ENCODE results near the gene STOX1. TPM values are rescaled to one million over a fixed set of nuclear protein-coding genes. Genes with fewer than 3 reads are reported as not detected.

The STOX1 gene
- total and polyA plus RNA-seq, 2 of the 13 experiments (the other 11 are each of a cell fraction or from before 2014, with no cell fraction given) = 2.5 to 6.0 TPM

GRCh38 chr10:68871731-68872342 lies 44.5 kb downstream of the STOX1 start:
- Histone ChIP-seq H4K20me1 (ENCODE audit: insufficient read depth, low read length) (no peaks in the 10 kb centered on the region), H3K9me3 (ENCODE audit: low read length) (peaks cover 8% of the 10 kb centered on the region; the same call in 1 of the 2 replicates), H3K27me3 (ENCODE audit: control insufficient read depth in 1 of 2, insufficient read depth in 2 of 2, low read length in 2 of 2) (no peaks in the 10 kb centered on the region), H3K4me1 (ENCODE audit: insufficient read depth, low read length) (peaks cover 65% of the 10 kb centered on the region), H3K36me3 (replicated peaks in 1 of 2; ENCODE audit: control insufficient read depth in 1 of 2, insufficient read depth in 2 of 2, low read length in 2 of 2) (no peaks in the 10 kb centered on the region), H3K79me2 (ENCODE audit: insufficient read depth, low read length) (no peaks in the 10 kb centered on the region), H3K4me2 (ENCODE audit: low read depth, low read length) (peak overlapping the region; percentile 54; the same call in 1 of the 2 replicates), H3K27ac (ENCODE audit: extremely low read length, insufficient read depth, low read length) (peak overlapping the region; percentile 63), H3K9ac (ENCODE audit: insufficient read depth, low read depth, low read length) (no peak overlapping the region), H2AFZ (ENCODE audit: low read length) (no peak overlapping the region), H3K4me3 (replicated peaks in 1 of 3; ENCODE audit: insufficient read depth in 1 of 3, low read depth in 2 of 3, low read length in 3 of 3) (no peak overlapping the region; a peak in 1 of 6 replicates)
- BruUV-seq (replicated peaks) = no TSS peak
- intact Hi-C loops (cut with micrococcal nuclease; ENCODE audit: unreplicated experiment) = no loop called here
- no peak for ATAC-seq
- CTCF ChIA-PET (ENCODE audit: low intra/inter-chr PET ratio, low total read pairs) = no interaction called here
- in situ Hi-C loops (cut with HindIII; ENCODE audit: extremely low pct_ligation_motif_present, low pct_unique_long_range_greater_than_20kb) = no loop called here
- DNase-seq (ENCODE audit: low spot score) = peak; percentile 46
- POLR2A ChIA-PET = interaction anchor here (1.0 to 2.2 kb wide), 6 partner anchors 20 to 150 kb away, joined by 3 to 26 read pairs (median 5); partner anchors contain the start of genes DDX50 and STOX1
- 65% methylated on average over 5 of the region's 5 CpGs for WGBS (ENCODE audit: low lambda C conversion rate)
- TF ChIP-seq SIX4 (CRISPR knock-in tag; IDR thresholded peaks at IDR 0.05) = peak; percentile 68; the same call in 1 of the 2 replicates
- no peak for TF ChIP-seq ZNF646 (CRISPR knock-in tag; IDR thresholded peaks at IDR 0.05)
- TF ChIP-seq THRA (CRISPR knock-in tag; IDR thresholded peaks at IDR 0.05; ENCODE audit: borderline replicate concordance) = no peak
- no peak for FAIRE-seq
